Neuronal stem cell (in vitro differentiated cells): ENCODE measurements around the gene MRPL52.

Experiments used
- DNase-seq: peaks from one replicate; pipeline ENCODE4 v3.0.0-alpha.2; 2013; ENCODE audit warnings: low spot score
- H2AFZ ChIP-seq: one replicate; pipeline ENCODE4 v1.6.1; 2013; ENCODE audit warnings: mild to moderate bottlenecking, low read length, inconsistent platforms
- H2AK5ac ChIP-seq: 2 replicates; pipeline ENCODE4 v1.6.1; 2013; ENCODE audit warnings: low read depth, mild to moderate bottlenecking, inconsistent platforms, low read length, moderate library complexity, mixed read lengths
- H2BK120ac ChIP-seq: 2 replicates; pipeline ENCODE4 v1.6.1; 2013; ENCODE audit warnings: low read depth, mild to moderate bottlenecking, inconsistent platforms, low read length, moderate library complexity, mixed read lengths
- H2BK12ac ChIP-seq: one replicate; pipeline ENCODE4 v1.6.1; 2013; ENCODE audit warnings: low read length, inconsistent platforms
- H2BK15ac ChIP-seq: 2 replicates; pipeline ENCODE4 v1.6.1; 2013; ENCODE audit warnings: mild to moderate bottlenecking, low read length, inconsistent platforms, mixed read lengths
- H2BK5ac ChIP-seq: one replicate; pipeline ENCODE4 v1.6.1; 2013; ENCODE audit warnings: inconsistent platforms, mild to moderate bottlenecking, low read length, moderate library complexity
- H3K14ac ChIP-seq: one replicate; pipeline ENCODE4 v1.6.1; 2013; ENCODE audit warnings: low read length, inconsistent platforms
- H3K18ac ChIP-seq: 2 replicates; pipeline ENCODE4 v1.6.1; 2013; ENCODE audit warnings: low read length, inconsistent platforms
- H3K23ac ChIP-seq: 2 replicates; pipeline ENCODE4 v1.6.1; 2013; ENCODE audit warnings: low read depth, mild to moderate bottlenecking, mixed read lengths, low read length, inconsistent platforms; ENCODE audit not compliant: poor library complexity
- H3K27ac ChIP-seq: replicated peaks from 3 replicates; pipeline ENCODE4 v1.5.1; 2013; ENCODE audit warnings: low read length, inconsistent platforms
- H3K27me3 ChIP-seq, 3 experiments: 2 replicates each; pipeline ENCODE4 v1.6.1; 2013; ENCODE audit warnings: low read length in 3 of 3, mild to moderate bottlenecking in 2 of 3, inconsistent platforms in 1 of 3, low read depth in 1 of 3, mixed read lengths in 1 of 3, moderate library complexity in 1 of 3; ENCODE audit not compliant: control insufficient read depth in 3 of 3, insufficient read depth in 3 of 3
- H3K36me3 ChIP-seq, 2 donors: replicated peaks in 1 of 2; 2 replicates each; pipeline ENCODE4 v1.6.1; 2013; ENCODE audit warnings: low read length in 2 of 2; ENCODE audit not compliant: control insufficient read depth in 2 of 2, insufficient read depth in 2 of 2
- H3K4ac ChIP-seq: 2 replicates; pipeline ENCODE4 v1.6.1; 2013; ENCODE audit warnings: inconsistent platforms, mild to moderate bottlenecking, low read length, moderate library complexity
- H3K4me1 ChIP-seq, 2 donors: 1 replicate in 1 of 2; 2 replicates in 1 of 2; pipeline ENCODE4 v1.6.1; 2013; ENCODE audit warnings: low read length in 2 of 2, low read depth in 1 of 2; ENCODE audit not compliant: control insufficient read depth in 2 of 2, insufficient read depth in 1 of 2
- H3K4me2 ChIP-seq: one replicate; pipeline ENCODE4 v1.6.1; 2013; ENCODE audit warnings: mild to moderate bottlenecking, low read length, inconsistent platforms; ENCODE audit not compliant: insufficient read depth, poor library complexity, severe bottlenecking
- H3K4me3 ChIP-seq, 2 donors: 2 replicates each; pipeline ENCODE4 v1.5.1; 2013; ENCODE audit warnings: low read length in 2 of 2, mild to moderate bottlenecking in 2 of 2, inconsistent platforms in 1 of 2, moderate library complexity in 1 of 2
- H3K79me1 ChIP-seq: one replicate; pipeline ENCODE4 v1.6.1; 2013; ENCODE audit warnings: low read depth, mild to moderate bottlenecking, inconsistent platforms, low read length, moderate library complexity
- H3K9ac ChIP-seq: one replicate; pipeline ENCODE4 v1.6.1; 2013; ENCODE audit warnings: mild to moderate bottlenecking, low read depth, low read length, inconsistent platforms; ENCODE audit not compliant: poor library complexity
- H3K9me3 ChIP-seq, 2 donors: replicated peaks in 1 of 2; 2 replicates each; pipeline versions ENCODE3 to v1.6.1; 2013; ENCODE audit warnings: low read length in 2 of 2, mild to moderate bottlenecking in 2 of 2, inconsistent platforms in 1 of 2, low read depth in 1 of 2, mixed read lengths in 1 of 2, moderate library complexity in 1 of 2; ENCODE audit not compliant: control insufficient read depth in 2 of 2, insufficient read depth in 1 of 2
- H4K8ac ChIP-seq: one replicate; pipeline ENCODE4 v1.6.1; 2013; ENCODE audit warnings: low read depth, mild to moderate bottlenecking, inconsistent platforms, low read length, moderate library complexity
- H4K91ac ChIP-seq: one replicate; pipeline ENCODE4 v1.6.1; 2013; ENCODE audit warnings: low read length, low read depth, mild to moderate bottlenecking, inconsistent platforms; ENCODE audit not compliant: poor library complexity
- WGBS, 2 donors: extraction: QIAGEN DNeasy Blood & Tissue Kit; methylation state at CpG; one replicate each; pipeline ENCODE4 v1.1.7; 2013; ENCODE audit warnings: missing lambda C conversion rate in 2 of 2, mixed read lengths in 1 of 2; ENCODE audit not compliant: insufficient read length in 2 of 2, insufficient replicate concordance in 1 of 2; ENCODE audit errors: extremely low coverage in 2 of 2; 5-methylcytosine and 5-hydroxymethylcytosine counted together

The MRPL52 gene

DNA sequence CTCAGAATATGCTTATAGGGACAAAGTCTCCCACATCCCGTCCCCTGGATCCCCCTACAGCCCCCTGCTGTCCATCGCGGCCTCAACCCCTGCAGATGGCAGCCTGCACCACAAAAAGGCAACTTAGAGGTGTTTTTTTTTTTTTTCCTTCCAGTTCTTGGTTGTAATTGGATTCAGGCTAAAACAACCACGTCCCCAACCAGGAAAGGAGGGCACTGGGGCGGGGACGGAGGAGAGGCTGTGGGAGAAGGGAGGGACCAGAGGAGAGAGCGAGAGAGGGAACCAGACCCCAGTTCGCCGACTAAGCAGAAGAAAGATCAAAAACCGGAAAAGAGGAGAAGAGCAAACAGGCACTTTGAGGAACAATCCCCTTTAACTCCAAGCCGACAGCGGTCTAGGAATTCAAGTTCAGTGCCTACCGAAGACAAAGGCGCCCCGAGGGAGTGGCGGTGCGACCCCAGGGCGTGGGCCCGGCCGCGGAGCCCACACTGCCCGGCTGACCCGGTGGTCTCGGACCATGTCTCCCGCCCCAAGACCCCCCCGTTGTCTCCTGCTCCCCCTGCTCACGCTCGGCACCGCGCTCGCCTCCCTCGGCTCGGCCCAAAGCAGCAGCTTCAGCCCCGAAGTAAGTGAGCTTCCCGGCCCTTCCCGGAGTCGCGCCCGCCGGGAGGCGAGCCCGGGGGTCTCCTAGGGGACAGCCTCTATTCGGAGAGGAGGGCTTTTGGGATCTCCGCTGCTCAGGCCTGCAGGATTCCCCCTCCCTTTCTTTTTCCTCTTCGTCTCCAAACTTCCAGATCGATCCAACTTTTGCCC lies 6.8 kb downstream of the MRPL52 start, which contains the start of gene MMP14:
MMP14 (plus strand) TSS at position 285 of the 813 bp plus-strand sequence; CDS start at position 518, 233 bp downstream.
- Histone ChIP-seq H3K18ac (peak within 1 kb of the TSS; percentile 95), H3K9me3 (peaks cover 0 to 5% of the 10 kb centered on the region in 2 donors), H3K36me3 (peaks cover 11 to 38% of the 10 kb centered on the region in 2 donors), H3K27me3 (peaks cover 0 to 24% (median 3%) of the 10 kb centered on the region in 3 experiments), H3K4me1 (peaks cover 0 to 6% of the 10 kb centered on the region in 2 donors), H3K27ac (no peak within 1 kb of the TSS), H3K4me2 (peak within 1 kb of the TSS; percentile 84), H4K8ac (peak within 1 kb of the TSS; percentile 45), H2AFZ (no peak within 1 kb of the TSS), H2BK5ac (no peak within 1 kb of the TSS), H4K91ac (no peak within 1 kb of the TSS), H2BK12ac (no peak within 1 kb of the TSS), H3K23ac (peak within 1 kb of the TSS; percentile 36), H2AK5ac (peak within 1 kb of the TSS; percentile 76), H2BK120ac (peak within 1 kb of the TSS; percentile 52), H3K4ac (no peak within 1 kb of the TSS), H3K79me1 (no peaks in the 10 kb centered on the region), H3K9ac (peak within 1 kb of the TSS; percentile 83), H3K4me3 (peak within 1 kb of the TSS in 1 of 2 donors; percentile 79), H2BK15ac (peak within 1 kb of the TSS; percentile 47), H3K14ac (peak within 1 kb of the TSS; percentile 90)
- no peak for DNase-seq
- WGBS, 2 donors = no CpG with 5 or more reads among the region's 46 CpGs

DNA sequence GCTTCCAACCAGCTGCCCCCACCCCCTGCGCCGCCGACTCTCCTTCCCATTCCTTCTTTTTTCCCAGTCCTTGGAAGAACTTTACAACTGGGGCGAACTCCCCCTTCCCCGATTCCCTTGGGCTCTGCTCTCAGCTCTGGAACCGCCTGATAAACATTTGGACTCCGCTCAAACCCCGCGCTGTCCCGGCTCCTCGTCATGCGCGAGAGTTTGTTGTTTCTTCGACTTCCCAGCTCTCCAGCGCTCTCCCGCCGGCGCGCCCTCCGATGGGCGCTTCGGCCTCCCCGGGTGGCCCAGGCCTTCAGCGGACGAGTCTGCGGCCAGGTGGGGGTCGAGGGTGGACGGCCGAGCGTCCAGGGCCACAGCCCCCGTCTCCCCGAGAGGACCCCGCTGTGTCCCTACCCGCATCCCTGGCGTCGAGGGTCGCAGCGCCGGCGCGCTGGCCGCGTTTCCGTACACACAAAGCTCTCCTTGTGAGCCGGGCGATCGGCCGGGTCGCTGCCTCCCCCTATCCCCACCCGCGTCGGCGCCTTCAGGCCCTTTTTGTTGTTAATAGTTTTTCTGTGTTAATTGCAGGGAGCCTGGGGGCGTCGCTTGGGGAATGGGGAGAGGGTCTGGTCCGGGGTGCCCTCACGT lies 7.5 kb downstream of the MRPL52 start:
- Histone ChIP-seq H2AFZ (no peak overlapping the region), H3K9ac (peak overlapping the region; percentile 75), H3K9me3 (peaks cover 0 to 5% of the 10 kb centered on the region in 2 donors), H4K91ac (no peak overlapping the region), H2BK120ac (no peak overlapping the region), H3K23ac (no peak overlapping the region), H2BK12ac (no peak overlapping the region), H2BK5ac (no peak overlapping the region), H3K4ac (no peak overlapping the region), H3K4me1 (peaks cover 0 to 6% of the 10 kb centered on the region in 2 donors), H3K4me2 (peak overlapping the region; percentile 84), H3K36me3 (peaks cover 11 to 31% of the 10 kb centered on the region in 2 donors), H3K14ac (peak overlapping the region; percentile 77), H2AK5ac (peak overlapping the region; percentile 76), H4K8ac (peak overlapping the region; percentile 45), H2BK15ac (no peak overlapping the region), H3K27ac (no peak overlapping the region), H3K27me3 (peaks cover 0 to 24% (median 3%) of the 10 kb centered on the region in 3 experiments), H3K18ac (peak overlapping the region; percentile 95), H3K79me1 (no peaks in the 10 kb centered on the region), H3K4me3 (peak overlapping the region in 1 of 2 donors; percentile 79)
- no peak for DNase-seq
- no CpG with 5 or more reads among the region's 57 CpGs for WGBS, 2 donors

DNA sequence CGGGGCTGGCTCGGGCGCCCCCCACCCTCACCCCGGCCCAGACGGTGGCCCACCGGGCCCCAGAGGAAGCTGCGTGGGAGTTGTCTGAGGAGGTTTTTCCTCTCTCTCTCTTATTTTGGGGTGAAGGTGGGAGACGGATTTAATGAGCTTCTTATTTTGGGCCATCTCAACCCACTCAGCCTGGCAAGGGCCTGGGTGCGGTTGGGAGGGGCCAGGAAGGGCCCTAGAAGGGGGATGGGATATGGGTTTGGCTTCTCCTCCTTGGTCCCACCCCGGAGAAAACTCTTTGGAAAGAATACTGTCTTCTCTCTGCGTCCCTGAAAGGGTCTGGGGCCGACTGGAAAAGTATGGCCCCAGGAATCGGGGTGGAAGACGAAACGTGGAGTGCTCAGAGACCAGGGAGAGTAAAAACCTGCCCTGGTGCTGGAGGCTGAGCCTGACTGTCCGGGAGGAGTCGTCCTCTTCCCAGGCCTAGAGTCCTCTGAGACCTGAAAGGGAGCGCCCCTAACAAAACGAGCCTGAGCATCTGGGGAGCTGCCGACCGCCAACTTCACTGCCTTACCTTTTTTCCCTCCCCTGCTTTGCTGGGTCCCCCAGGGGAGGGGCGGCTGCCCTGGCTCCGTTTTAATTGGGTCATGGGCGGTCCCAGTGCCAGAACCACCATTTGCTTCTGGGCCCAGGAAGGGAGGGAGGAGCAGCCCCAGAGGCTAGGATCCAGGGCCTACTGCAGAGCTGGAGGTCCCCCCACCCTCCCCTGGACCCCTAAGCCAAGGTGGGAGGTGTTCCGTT lies 8.3 kb downstream of the MRPL52 start:
- no peak overlapping the region for H3K4me3 ChIP-seq
- no peak for DNase-seq
- H2BK12ac ChIP-seq = no peak overlapping the region
- no peaks in the 10 kb centered on the region for H3K79me1 ChIP-seq
- no peak overlapping the region for H4K91ac ChIP-seq
- peak overlapping the region; percentile 35 for H3K23ac ChIP-seq
- H2AFZ ChIP-seq = peak overlapping the region; percentile 61
- H3K4me2 ChIP-seq = no peak overlapping the region
- no peak overlapping the region for H2BK15ac ChIP-seq
- H3K18ac ChIP-seq = peak overlapping the region; percentile 95
- no peak overlapping the region for H3K9ac ChIP-seq
- H3K14ac ChIP-seq = no peak overlapping the region
- no peak overlapping the region for H4K8ac ChIP-seq
- H2BK5ac ChIP-seq = no peak overlapping the region
- H3K27me3 ChIP-seq = peaks cover 0 to 24% (median 3%) of the 10 kb centered on the region in 3 experiments
- WGBS, 2 donors = no CpG with 5 or more reads among the region's 25 CpGs
- H3K36me3 ChIP-seq = peaks cover 12 to 28% of the 10 kb centered on the region in 2 donors
- H3K4me1 ChIP-seq = peaks cover 0 to 6% of the 10 kb centered on the region in 2 donors
- H3K27ac ChIP-seq = no peak overlapping the region
- H2AK5ac ChIP-seq = peak overlapping the region; percentile 69
- H2BK120ac ChIP-seq = no peak overlapping the region
- no peak overlapping the region for H3K4ac ChIP-seq
- peaks cover 0 to 5% of the 10 kb centered on the region in 2 donors for H3K9me3 ChIP-seq
